ENCODE results near the gene CLDN25.
"Not testable (repeated sequence)": the region's sequence is repeated elsewhere in the genome, so short reads cannot be mapped to it uniquely, and the experiment has no call there.

The CLDN25 gene

DNA sequence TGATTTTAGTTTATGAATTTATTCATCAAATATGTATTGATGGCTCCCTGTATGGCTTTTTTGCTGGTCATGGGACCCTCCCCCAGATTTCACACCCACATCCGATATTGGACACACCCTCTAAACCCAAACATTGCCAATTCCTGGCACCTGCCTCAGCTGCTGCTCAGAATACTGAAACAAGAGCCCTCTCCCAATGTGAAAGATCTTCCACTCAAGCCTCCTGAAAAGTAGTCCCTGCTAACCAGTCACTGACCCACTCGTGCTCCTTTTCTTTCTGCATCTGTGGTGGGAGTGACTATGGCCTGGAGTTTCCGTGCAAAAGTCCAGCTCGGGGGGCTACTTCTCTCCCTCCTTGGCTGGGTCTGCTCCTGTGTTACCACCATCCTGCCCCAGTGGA lies at the start of gene CLDN25:
CLDN25 (plus strand) TSS at position 301 of the 400 bp plus-strand sequence; CDS start at position 301, 0 bp downstream.
- DNase-seq, result no peak

DNA sequence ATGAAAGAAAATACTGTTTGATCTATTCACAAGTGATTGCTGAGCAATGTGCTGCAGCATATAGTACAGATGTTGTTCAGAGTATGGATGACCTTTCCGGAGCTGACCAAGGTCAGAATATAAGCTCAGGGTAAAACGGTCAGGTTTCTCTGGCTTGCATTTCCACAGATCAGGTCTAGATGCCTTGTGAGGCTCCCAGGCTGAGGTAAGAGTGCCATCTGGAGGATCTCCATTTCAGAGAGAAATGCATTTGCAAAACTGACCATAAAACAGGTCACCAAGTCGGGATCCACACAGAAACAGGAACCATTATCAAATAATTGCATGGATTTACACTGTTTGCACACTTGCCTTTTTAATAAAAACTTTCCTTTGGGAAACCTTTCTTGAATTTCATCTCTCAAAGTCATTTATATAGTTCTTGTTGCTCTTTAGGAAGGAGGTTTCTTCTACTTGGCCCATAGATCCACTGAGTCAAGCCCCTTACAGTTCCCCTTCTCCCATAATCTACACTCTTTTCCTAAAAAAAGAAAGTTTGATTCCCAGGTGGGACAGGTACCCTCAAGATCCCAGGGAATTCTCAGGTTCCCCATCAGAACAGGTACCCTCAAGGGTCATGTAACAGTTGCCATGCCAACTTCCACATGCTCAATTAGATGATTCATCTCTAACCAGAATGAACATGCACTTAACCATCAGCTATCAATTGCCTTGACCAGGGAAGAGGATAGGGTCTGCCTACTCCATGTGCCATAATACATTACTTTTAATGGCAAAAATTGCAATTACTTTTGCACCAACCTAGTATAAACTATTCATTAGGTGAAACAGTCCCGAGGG lies 48.5 kb upstream of the CLDN25 start:
- no peak for DNase-seq

DNA sequence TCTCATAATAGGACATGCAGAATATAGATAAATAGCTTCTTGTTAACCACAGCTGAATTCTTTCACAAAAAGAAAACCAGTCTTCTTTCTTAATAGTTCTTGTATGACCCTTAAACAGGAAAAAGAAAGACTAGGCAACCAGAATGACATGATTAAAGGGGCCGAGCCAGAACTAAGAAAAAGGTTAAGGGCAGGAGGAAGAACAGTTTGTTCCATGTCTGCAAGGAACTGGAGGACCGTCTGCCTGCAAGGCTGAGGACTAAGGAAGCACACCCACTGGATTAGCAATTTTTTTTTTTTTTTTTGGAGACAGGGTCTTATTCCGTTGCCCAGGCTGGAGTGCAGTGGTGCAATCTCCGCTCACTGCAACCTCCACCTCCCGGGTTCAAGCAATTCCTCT lies 47.5 kb upstream of the CLDN25 start:
- no peak for DNase-seq

DNA sequence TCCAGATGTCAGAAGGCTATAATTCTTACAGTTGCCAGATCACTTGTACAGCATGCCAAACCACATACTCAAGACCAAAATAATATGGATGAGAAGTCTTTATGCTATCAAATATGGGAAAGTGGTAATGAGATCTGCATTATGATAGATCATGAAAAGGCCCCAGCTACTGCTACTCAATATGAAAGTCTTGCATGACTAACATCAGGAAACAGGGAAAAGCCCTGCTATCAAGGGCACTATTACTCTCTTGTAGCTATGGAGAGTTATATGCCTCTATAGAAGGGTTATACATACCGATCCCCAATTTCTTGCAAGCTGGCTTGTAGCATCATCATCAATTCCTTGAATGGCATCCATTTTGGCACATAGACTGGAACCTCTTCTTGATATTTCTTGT lies 43.3 kb upstream of the CLDN25 start:
- DNase-seq, result no peak

DNA sequence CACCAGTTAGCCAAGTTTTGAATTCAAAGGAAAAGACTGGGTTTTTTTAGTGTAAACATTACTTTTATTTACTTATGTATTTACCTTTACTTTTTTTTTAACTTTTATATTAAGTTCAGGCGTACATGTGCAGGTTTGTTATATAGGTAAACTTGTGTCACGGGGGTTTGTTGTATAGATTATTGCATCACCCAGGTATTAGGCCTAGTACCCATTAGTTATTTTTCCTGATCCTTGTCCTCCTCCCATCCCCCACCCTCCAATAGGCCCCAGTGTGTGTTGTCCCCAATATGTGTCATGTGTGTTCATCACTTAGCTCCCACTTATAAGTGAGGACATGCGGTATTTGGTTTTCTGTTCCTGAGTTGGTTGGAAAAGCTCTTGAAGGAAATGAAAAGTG lies 26.7 kb upstream of the CLDN25 start:
- no peak for DNase-seq

DNA sequence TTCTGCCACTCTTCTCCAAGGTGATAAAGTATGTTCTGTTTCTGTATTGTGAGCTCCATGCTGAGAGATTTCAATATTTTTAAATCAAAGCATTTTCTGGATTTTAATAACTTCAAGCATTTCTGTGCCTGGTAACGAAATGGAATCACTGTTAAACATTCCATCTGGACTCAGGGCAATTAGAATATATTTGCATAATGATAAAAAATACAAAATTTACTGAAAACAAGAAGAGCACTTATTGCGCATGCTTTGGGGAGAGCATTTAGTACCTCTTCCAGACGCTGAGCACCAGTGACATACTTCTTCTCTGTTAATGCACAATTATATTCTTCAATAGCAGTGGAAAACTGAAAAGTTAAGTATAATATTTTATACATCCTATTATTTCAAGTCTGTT lies 19.4 kb upstream of the CLDN25 start:
- no peak for DNase-seq

DNA sequence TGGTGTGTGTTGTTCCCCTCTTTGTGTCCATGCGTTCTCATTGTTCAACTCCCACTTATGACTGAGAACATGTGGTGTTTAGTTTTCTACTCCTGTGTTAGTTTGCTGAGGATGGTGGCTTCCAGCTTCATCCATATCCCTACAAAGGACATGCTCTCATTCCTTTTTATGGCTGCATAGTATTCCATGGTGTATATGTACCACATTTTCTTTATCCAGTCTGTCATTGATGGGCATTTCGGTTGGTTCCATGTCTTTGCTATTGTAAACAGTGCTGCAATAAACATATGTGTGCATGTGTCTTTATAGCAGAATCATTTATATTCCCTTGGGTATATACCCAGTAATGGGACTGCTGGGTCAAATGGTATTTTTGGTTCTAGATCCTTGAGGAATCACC lies 16.6 kb upstream of the CLDN25 start:
- not testable (repeated sequence) for DNase-seq

DNA sequence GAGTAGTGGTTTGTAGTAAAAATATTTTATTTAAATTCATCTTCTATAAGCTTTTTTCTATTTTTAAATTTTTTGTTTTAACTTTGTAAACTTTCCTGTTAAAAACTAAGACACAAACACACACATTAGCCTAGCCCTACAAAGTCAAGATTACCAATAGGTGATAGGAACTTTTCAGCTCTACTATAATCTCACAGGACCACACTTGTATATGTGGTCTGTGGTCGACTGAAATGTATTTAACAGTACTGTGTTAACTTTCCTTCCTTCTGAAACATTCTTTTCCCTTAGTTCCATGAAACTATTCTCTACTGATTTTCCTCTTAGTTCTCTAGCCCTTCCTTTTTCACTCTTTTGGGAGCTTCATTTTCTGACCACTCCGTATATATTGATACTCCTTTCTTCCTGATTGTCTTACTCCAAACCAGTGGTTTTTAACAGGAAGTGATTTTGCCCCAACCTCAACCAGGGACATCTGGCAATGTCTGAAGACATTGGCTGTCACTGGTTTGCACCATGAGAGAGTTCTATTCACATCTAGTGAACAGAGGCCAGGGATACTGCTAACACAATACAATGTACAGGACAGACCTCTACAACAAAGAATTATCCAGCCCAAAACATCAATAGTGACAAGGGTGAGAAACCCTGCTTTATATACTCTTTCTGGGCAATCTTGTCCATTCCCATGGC lies 14.9 kb upstream of the CLDN25 start:
- DNase-seq, result no peak

DNA sequence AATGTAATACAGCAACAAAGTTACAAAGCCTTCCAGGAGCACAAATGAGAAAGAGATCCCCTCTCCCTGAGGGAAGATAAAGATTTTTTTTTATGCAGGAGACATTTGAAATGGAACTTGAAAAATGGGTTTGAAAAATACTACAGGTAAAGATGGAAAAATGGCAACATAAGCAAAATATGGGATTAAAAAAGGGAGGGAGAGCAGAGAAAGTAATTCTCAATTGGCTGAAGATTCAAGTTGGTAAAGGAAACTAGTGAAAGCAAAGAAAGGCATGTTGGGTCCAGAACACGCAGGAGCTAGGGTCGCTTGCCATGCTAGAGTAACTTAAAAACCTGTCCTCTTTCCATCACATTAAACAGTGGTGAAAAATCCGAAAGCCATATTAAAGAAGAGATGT lies 7.6 kb upstream of the CLDN25 start:
- DNase-seq, result no peak

DNA sequence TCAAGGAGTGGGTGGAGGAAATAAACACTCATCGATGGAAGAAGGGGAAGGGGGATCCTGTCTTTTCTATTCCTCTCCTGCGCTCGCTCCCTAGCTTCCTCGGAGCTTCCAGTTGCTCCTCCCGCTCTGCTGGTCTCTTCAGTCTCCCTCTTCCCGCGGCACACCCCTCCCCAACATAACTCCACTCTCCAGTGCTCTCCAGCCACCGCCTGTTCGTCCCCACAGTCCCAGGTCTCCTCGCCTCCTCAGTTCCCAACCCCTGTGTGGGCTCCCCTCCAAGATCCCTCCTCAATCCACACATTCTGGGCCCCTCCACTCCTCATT lies 6.5 kb upstream of the CLDN25 start:
- no peak for DNase-seq

DNA sequence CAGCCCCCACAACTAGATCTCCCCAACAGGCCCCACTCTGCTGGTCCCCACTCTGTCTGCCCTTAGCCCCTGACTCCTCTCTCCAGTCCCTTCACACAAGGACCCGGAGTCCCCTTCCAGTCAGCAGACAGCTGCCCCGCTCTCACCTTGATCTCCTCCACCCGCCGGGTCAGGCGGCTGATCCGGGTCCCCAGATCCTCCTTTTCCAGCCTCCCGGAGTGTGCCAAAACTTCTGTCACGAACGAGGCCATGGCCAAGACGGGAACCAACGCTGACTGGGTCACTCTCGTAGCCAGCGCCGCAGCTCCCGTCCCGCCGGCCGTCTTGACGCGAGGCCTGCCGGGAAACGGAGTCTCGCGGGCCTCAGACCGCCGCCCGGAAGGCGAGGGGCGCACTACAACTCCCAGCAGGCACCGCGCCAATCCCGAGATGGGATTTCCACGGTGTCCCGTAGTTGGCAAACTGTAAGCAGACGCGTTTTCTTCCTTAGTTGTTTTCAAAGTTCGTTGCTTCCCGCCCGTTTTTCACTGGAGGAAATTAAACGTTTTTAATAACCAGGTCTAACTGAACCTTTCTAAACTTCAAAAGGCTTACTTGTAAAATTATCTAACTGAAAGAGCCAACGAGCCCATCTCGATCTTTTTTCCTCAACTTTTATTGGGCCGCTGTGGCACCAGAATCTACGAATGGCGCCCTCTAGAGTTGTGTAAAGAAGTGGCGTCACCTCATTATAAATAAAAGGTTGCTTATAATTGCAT lies 6.0 kb upstream of the CLDN25 start, which contains the start of gene ZW10:
ZW10 (minus strand) TSS at position 277 of the 758 bp plus-strand sequence; CDS start at position 251, 26 bp downstream.
- peak; percentile 90 for DNase-seq

DNA sequence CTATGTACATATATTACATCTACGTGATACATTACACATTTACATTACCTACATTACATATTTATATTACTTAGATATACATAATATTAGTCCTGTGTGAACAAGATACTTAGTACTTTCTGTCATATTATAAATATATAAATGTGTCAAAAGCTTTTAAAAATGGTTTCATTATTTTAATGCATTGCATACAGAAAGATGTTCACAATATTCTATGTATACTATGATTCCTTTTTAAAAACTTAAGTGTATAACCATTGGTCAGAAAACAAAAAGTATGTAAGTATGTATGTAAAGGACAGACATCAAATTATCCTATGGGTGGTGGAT lies 5.5 kb upstream of the CLDN25 start:
- DNase-seq, result no peak

DNA sequence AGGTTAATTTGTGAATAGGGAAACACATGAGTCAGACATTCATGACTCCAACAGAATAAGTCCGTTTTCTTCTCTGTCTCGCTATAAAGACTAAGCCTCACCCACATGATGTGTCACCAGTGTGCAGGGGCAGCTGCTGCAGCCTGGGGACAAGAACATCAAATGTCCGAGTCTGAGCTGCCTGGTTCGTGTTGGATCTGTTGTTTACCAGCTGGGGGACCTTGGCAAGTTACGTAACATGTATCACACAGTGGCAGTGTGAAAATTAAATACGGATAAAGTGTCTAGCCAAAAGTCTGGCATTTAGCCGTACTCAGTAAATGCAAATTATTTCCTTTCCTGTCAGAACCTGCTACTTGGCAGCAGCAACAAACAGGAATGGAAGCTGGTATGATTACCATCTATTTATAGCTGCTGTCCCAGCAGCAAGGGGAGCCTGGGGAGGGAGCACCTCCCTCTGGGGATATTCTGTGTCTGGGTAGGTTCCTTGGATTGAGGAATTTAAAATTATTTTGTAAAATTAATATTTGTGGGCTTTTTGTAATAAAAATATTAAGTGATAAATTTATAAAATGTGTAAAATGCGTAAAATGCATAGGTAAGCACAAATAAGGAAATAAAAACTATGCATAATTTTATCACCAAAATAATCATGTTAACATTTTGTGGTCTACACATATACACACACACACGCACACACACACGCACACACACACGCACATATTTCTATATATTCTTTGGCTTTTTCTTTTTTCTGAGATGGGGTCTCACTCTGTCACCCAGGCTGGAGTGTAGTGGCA lies 1.3 kb upstream of the CLDN25 start:
- DNase-seq, result no peak

DNA sequence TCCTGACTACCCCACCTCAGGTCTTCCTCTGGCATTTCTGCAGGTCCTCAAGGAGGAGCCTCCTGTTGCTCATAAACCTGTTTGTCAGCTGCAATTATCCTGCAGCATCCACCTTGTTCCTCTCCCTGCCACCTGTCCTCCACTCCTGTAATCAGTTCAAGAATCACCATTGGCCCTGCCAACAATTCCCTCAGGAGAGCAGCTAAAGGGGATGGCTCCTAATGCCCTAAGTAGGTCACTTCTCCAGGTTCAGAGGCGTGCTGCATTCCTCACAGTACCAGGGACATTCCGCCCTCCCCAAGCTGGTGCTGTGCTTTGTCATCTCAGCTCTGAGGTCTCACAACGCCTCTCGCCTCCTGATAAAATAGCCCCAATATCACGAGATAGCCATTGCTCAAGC lies 2.1 kb downstream of the CLDN25 start:
- no peak for DNase-seq

DNA sequence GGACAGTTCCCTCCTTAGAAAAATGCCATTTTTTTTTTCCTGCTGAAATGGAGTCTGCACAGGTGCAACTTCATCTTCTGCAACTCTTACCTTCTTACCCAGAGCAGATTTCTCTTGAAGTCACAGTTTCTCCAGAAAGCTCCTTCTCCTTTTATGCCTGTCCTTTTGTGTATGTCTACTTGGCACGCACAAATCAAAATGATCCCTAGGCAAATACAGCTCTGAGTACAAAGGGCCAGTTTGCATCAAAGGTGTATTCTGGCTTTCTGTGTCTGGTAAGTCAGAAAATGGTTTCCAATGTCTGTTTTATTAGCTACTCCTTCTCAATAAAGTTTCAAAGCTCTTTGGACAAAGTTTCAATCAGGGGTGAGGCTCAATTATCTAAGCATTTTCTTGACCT lies 2.5 kb downstream of the CLDN25 start:
- DNase-seq, result no peak

DNA sequence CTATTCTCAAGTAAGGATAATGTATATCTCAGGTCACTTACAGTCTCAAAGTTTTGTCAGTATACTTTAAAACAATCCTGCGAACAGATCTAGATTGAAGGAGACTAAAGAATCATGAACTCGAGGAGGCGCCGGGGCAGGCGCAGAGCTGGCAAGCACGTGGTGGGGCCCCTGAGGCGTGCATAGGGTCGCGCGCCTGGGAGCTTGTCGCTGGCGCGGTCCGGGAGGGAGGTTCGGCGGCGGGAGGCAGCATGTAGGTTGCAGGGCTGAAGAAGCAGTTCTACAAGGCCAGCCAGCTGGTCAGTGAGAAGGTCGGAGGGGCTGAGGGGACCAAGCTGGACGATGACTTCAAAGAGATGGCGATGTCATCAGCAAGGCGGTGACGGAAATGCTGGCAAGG lies 9.4 kb downstream of the CLDN25 start:
- DNase-seq, result not testable (repeated sequence)

DNA sequence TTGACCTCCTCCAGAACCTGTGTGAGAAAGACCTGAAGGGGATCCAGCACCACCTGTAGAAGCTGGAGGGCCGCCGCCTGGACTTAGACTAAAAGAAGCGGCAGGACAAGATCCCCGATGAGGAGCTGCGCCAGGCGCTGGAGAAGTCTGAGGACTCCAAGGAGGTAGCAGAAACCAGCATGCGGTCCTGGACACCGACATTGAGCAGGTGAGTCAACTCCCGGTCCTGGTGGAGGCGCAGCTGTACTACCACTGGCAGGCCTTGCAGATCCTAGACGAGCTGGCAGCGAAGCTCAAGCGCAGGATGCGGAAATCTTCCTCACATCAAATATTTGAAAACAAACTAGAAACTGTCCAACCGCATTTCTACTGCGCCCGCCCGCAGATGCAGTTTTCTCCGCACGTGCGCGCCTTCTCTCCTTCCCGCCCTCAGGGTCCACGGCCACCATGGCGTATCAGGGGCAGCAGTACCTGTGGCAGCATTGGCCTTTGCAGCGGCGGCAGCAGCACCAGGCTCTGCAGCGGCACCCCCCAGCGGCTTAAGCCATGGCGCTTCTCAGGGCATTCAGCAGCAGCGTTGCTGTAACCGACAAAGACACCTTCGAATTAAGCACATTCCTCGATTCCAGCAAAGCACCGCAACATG lies 10.2 kb downstream of the CLDN25 start:
- no peak for DNase-seq

DNA sequence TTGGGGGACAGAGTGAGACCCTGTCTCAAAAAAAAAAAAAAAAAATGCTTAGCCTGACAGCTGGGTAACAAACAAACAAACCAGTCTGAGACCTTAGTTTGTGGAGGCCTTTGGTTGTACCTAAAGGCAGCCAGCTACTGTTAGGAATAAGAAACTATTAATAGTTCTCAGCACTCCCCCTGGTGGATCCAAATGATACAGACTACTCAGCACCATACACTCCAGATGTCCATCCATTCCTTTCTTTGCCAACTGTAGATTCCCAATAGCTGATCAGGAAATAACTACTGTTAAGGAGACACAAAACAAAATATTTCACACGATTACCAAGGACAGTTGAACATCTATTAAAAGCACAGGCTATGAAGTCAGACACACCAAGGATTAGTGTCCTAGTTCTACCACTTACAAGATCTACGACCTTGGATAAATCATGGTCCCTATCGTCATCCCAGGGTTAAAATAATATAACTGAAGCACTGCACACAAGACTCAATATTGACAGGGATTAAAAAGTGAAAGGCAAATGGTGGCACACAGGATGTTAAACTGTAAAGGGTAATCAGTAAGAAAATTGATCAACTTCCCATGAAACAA lies 17.2 kb downstream of the CLDN25 start:
- no peak for DNase-seq

DNA sequence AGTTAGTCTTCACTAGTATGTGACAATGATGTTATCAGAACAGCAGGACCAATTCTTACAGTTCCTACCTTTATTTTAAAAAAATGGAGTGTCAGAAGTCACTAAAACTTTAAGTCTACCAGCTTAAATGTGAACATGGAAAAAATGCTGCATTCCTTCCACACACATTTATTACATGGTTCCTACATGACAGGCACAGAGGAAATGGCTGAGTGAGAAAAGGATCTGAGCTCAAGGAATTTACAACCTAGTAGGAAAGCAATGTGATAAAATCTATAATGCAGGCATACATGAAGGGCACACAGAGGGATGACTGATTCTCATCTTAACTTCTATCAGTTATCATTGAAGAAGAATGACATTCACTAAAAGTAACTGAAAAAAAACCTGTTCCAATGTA lies 23.0 kb downstream of the CLDN25 start:
- DNase-seq, result no peak

DNA sequence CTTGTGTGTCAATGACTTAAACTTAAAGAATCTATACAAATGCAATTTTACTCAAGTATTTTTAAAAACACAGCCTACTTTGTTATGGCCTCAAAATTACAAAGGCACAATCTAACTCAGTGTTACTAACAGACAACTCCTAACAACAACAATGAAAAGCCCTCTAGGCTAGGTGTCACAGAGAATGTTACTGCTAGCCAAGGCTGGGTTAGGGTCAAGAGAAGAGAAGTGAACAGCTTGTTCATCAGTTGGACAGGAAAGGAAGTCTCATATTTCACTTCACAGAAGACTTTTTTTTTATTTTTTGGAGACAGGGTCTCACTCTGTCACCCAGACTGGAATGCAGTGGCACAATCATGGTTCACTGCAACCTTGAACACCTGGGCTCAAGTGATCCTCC lies 26.0 kb downstream of the CLDN25 start:
- no peak for DNase-seq

DNA sequence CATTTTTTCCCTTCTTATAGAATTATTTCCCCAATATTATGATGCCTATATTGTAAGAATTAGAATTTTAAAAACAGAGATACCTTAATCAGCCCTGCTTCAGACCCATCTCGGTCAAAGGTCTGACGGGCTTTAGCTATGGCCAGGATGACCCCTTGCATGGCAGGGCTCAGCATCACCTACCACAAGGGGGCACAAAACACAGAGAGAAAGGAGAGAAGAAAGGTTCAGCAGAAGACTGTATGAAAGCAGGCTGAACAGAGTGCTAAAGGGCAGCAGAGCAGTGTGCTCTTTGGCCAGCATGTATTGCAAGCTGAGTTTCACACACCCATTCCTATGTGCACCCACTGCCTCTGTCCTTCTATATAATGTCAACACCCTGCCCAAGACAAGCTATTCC lies 26.8 kb downstream of the CLDN25 start:
- no peak for DNase-seq

DNA sequence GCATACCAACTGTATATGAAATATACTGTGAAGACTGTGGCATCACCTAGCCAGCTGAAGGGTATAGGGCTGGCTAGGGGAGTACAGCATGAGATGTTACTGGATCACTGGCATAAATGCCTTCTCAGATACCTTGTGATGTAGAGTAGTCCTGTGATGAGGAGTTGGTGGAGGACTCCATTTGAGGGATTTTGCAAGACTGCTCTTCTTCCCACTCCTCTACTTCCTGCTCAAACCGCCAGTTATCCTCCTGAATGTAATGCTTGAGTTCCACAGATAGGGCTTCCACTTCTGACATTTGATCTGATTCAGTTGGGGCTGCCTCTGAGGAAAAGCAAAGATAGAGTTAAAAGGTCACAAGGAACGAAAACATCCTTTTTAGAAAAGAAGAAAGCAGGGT lies 29.3 kb downstream of the CLDN25 start:
- no peak for DNase-seq

Data from CD4-positive, alpha-beta T cell treated with Interleukin-15 for 1 hour (primary cell).